T-cell (primary cell): Measurements from ENCODE around the gene TEX19. TPM values are rescaled to one million over a fixed set of nuclear protein-coding genes. Genes with fewer than 3 reads are reported as not detected.

Source experiments
- ATAC-seq, 4 experiments: fragments of 200-7000 bp in 3 of 4; fragments of 150-1000 bp in 1 of 4; cut with Tn5 transposase; replicated peaks in 1 of 4; 1 replicate in 3 of 4; 2 replicates in 1 of 4; pipeline ENCODE4 v1.10.0; 2021; ENCODE audit warnings: moderate library complexity in 3 of 4, mild to moderate bottlenecking in 2 of 4, moderate number of reproducible peaks in 1 of 4
- CTCF ChIA-PET, 2 donors: fragments of 300-600 bp; sonication (Branson Sonifier 250); formaldehyde crosslinking; loops; one replicate each; lab custom pipeline; 2022; ENCODE audit warnings: antibody characterized with exemption in 2 of 2; lab: Charles Lee
- POLR2A ChIA-PET, 2 donors: fragments of 300-600 bp; sonication (Branson Sonifier 250); formaldehyde crosslinking; loops; one replicate each; lab custom pipeline; 2022; ENCODE audit warnings: antibody characterized with exemption in 2 of 2; lab: Charles Lee
- DNase-seq, 35 experiments: peaks; one replicate each; pipeline versions ENCODE4 v3.0.0 to v3.0.0-alpha.2; 2013 to 2023
- H3K27ac ChIP-seq: one replicate; pipeline ENCODE4 v1.5.1; 2013; ENCODE audit warnings: low read length
- H3K27me3 ChIP-seq, 2 experiments: replicated peaks in 1 of 2; 1 replicate in 1 of 2; 2 replicates in 1 of 2; pipeline versions ENCODE4 v1.6.1 to v1.7.0; 2013; ENCODE audit warnings: low read length in 1 of 2, mixed read lengths in 1 of 2; ENCODE audit not compliant: control insufficient read depth in 2 of 2, insufficient read depth in 2 of 2; ENCODE audit errors: extremely low read depth in 1 of 2
- H3K36me3 ChIP-seq, 2 donors: 1 replicate in 1 of 2; 2 replicates in 1 of 2; pipeline versions ENCODE4 v1.6.1 to v1.7.0; 2013; ENCODE audit warnings: low read length in 1 of 2; ENCODE audit not compliant: control insufficient read depth in 2 of 2, insufficient read depth in 1 of 2; ENCODE audit errors: extremely low read depth in 1 of 2
- H3K4me1 ChIP-seq, 2 experiments: 1 replicate in 1 of 2; 2 replicates in 1 of 2; pipeline versions ENCODE4 v1.6.1 to v1.7.0; 2013; ENCODE audit warnings: low read length in 2 of 2, mixed read lengths in 1 of 2; ENCODE audit not compliant: insufficient read depth in 2 of 2, control insufficient read depth in 1 of 2; ENCODE audit errors: extremely low read depth in 1 of 2
- H3K4me3 ChIP-seq, 2 donors: 1 replicate in 1 of 2; 2 replicates in 1 of 2; pipeline versions ENCODE4 v1.5.1 to v1.7.0; 2013; ENCODE audit warnings: mild to moderate bottlenecking in 2 of 2, low read length in 1 of 2, moderate library complexity in 1 of 2; ENCODE audit not compliant: control insufficient read depth in 1 of 2; ENCODE audit errors: extremely low read depth in 1 of 2
- H3K9me3 ChIP-seq: 2 replicates; pipeline ENCODE4 v1.7.0; 2013
- H3K27ac Mint-ChIP-seq, 2 donors: one replicate each; pipeline ENCODE4 v1.8.0; 2020 to 2021; ENCODE audit warnings: mild to moderate bottlenecking in 2 of 2, mixed read lengths in 2 of 2
- H3K27me3 Mint-ChIP-seq, 2 donors: one replicate each; pipeline ENCODE4 v1.8.0; 2021 to 2022; ENCODE audit warnings: mixed read lengths in 2 of 2
- H3K36me3 Mint-ChIP-seq: one replicate; pipeline ENCODE4 v1.8.0; 2021; ENCODE audit warnings: mixed read lengths
- H3K4me1 Mint-ChIP-seq, 3 donors: one replicate each; pipeline ENCODE4 v1.8.0; 2020 to 2022; ENCODE audit warnings: mixed read lengths in 3 of 3, mild to moderate bottlenecking in 1 of 3
- H3K4me3 Mint-ChIP-seq, 3 donors: one replicate each; pipeline ENCODE4 v1.8.0; 2020 to 2022; ENCODE audit warnings: mild to moderate bottlenecking in 3 of 3, mixed read lengths in 3 of 3, moderate library complexity in 3 of 3
- H3K9me3 Mint-ChIP-seq, 3 donors: one replicate each; pipeline ENCODE4 v1.8.0; 2020 to 2022; ENCODE audit warnings: mixed read lengths in 3 of 3
- WGBS: methylation state at CpG from one replicate; pipeline ENCODE4 v1.1.5; 2013; ENCODE audit warnings: missing lambda C conversion rate; ENCODE audit not compliant: insufficient coverage; 5-methylcytosine and 5-hydroxymethylcytosine counted together
- total RNA-seq, 35 experiments: library from RNA in 6 of 35; stranded (reverse) in 6 of 35; fragments of 120-200 nt in 1 of 35; gene quantifications; one replicate each; pipeline versions ENCODE4 v1.2.1 to v1.2.4 and lab custom pipeline; 2013 to 2026

The TEX19 gene
- total RNA-seq, 5 donors from 2014 or later (not counting 1 experiment from before 2014, with no cell fraction given), result not detected

DNA sequence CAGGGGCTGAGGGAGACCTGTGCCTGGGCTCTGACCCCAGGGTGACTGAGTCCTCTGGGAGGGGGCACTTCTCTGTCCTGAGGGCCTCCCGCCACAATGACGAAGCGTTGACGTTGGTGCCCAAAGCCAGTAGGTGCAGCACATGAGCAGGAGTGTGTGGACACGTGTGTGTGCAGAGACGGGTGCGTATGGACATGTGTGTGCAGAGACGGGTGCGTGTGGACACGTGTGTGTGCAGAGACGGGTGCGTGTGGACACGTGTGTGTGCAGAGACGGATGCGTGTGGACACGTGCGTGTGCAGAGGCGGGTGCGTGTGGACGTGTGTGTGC lies 40.9 kb upstream of the TEX19 start:
- WGBS, result 97% methylated on average over 19 of the region's 20 CpGs
- POLR2A ChIA-PET, result no interaction called here
- peaks cover 10 to 75% of the 10 kb centered on the region in 2 experiments for H3K4me1 ChIP-seq
- peaks cover 0 to 18% of the 10 kb centered on the region in 2 experiments for H3K27me3 ChIP-seq
- H3K36me3 ChIP-seq, result peaks cover 4 to 16% of the 10 kb centered on the region in 2 donors
- no peak for DNase-seq
- Mint-ChIP-seq H3K4me1 (peaks cover 27 to 31% (median 28%) of the 10 kb centered on the region in 3 donors), H3K4me3 (no peak overlapping the region), H3K27me3 (no peaks in the 10 kb centered on the region), H3K27ac (no peak overlapping the region), H3K9me3 (no peaks in the 10 kb centered on the region), H3K36me3 (peaks cover 4% of the 10 kb centered on the region)
- H3K4me3 ChIP-seq, result no peak overlapping the region
- CTCF ChIA-PET, result interaction anchor here in 1 of 2 donors (1.1 to 1.3 kb wide), 2 partner anchors 16 to 21 kb away, joined by 3 to 4 read pairs; no protein-coding TSS in a partner anchor
- no peak overlapping the region for H3K27ac ChIP-seq
- no peaks in the 10 kb centered on the region for H3K9me3 ChIP-seq
- no peak for ATAC-seq

GRCh38 chr17:82318772-82319606 lies 40.1 kb upstream of the TEX19 start:
- DNase-seq, result no peak
- Mint-ChIP-seq H3K4me3 (no peak overlapping the region), H3K36me3 (no peaks in the 10 kb centered on the region)

DNA sequence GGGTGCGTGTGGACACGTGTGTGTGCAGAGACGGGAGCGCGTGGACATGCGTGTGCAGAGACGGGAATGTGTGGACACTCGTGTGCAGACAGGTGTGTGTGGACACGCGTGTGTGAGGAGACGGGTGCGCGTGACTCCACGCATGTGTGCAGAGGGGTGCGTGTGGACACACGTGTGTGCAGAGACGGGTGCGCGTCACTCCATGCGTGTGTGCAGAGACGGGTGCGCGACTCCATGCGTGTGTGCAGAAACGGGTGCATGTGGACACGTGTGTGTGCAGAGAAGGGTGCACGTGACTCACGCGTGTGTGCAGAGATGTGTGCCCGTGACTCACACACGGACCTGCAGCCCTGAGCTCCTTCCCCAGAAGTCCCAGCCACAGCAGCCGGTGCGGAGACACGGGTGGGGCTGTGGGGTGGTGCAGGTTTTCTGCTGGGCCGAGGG lies 39.4 kb upstream of the TEX19 start:
- Mint-ChIP-seq H3K4me1 (peaks cover 18 to 27% (median 23%) of the 10 kb centered on the region in 3 donors), H3K36me3 (no peaks in the 10 kb centered on the region), H3K27ac (peak overlapping the region in 1 of 2 donors; percentile 27), H3K27me3 (no peaks in the 10 kb centered on the region), H3K9me3 (no peaks in the 10 kb centered on the region), H3K4me3 (no peak overlapping the region)
- ATAC-seq (no peak), DNase-seq (no peak)
- peaks cover 0 to 4% of the 10 kb centered on the region in 2 donors for H3K36me3 ChIP-seq
- no peak overlapping the region for H3K4me3 ChIP-seq
- no peak overlapping the region for H3K27ac ChIP-seq
- H3K9me3 ChIP-seq, result no peaks in the 10 kb centered on the region
- WGBS, result 96% methylated on average over 32 of the region's 35 CpGs
- H3K4me1 ChIP-seq, result peaks cover 12 to 68% of the 10 kb centered on the region in 2 experiments
- H3K27me3 ChIP-seq, result peaks cover 0 to 16% of the 10 kb centered on the region in 2 experiments
- CTCF ChIA-PET, result no interaction called here
- POLR2A ChIA-PET, result no interaction called here

More at GRCh38 chr17:82318772-82319606, 40.1 kb upstream of the TEX19 start:
- POLR2A ChIA-PET, result no interaction called here
- H3K36me3 ChIP-seq, result peaks cover 0 to 10% of the 10 kb centered on the region in 2 donors
- 98% methylated on average over 76 of the region's 76 CpGs for WGBS
- Mint-ChIP-seq H3K27me3 (no peaks in the 10 kb centered on the region), H3K4me1 (peaks cover 18 to 26% (median 25%) of the 10 kb centered on the region in 3 donors), H3K9me3 (no peaks in the 10 kb centered on the region), H3K27ac (no peak overlapping the region)
- CTCF ChIA-PET, result no interaction called here
- peaks cover 0 to 18% of the 10 kb centered on the region in 2 experiments for H3K27me3 ChIP-seq
- H3K4me3 ChIP-seq, result no peak overlapping the region
- peaks cover 12 to 73% of the 10 kb centered on the region in 2 experiments for H3K4me1 ChIP-seq
- H3K9me3 ChIP-seq, result no peaks in the 10 kb centered on the region
- H3K27ac ChIP-seq, result no peak overlapping the region
- ATAC-seq, result no peak

DNA sequence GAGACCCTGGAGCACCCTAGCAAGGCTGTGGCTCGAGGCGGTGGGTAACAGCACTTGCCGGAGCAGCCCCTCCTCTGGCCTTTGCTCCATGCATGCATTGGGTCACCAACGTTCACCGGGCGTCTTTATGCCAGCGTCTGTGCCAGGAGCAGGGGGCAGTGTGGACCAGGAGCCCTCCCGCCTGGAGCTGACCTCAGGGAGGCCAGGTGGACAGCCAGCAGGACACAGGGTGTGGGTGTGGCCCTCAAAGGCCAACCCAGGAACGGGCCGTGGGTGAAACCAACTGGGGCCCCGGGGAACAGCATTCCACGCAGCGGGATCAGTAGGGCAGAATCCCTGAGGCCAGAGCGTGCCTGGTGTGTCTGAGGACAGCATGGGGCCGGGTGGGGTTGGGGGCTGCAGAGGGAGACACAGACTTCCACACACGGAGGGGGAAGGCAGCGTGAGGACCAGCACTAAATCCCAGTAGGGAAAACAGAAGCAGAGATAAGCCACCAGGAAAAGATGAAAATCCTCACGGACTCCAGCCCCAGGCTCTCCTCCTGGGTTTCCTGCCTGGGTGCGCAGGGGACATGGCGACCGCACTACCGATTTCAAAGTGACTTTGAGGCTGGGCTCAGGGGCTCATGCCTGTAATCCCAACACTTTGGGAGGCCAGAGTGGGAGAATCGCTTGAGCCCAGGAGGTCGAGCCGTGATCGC lies 38.8 kb upstream of the TEX19 start:
- Mint-ChIP-seq H3K27ac (peak overlapping the region in 1 of 2 donors; percentile 27), H3K4me1 (peaks cover 24 to 33% (median 25%) of the 10 kb centered on the region in 3 donors), H3K4me3 (peak overlapping the region in 2 of 3 donors; percentile 36 to 75), H3K36me3 (no peaks in the 10 kb centered on the region), H3K27me3 (no peaks in the 10 kb centered on the region), H3K9me3 (no peaks in the 10 kb centered on the region)
- no peaks in the 10 kb centered on the region for H3K9me3 ChIP-seq
- no peak overlapping the region for H3K27ac ChIP-seq
- H3K36me3 ChIP-seq, result no peaks in the 10 kb centered on the region
- peaks cover 0 to 17% of the 10 kb centered on the region in 2 experiments for H3K27me3 ChIP-seq
- ChIA-PET CTCF (interaction anchor here in 1 of 2 donors (0.6 to 1.0 kb wide), 5 partner anchors 20 to 76 kb away, joined by 3 to 5 read pairs (median 3); no protein-coding TSS in a partner anchor), POLR2A (interaction anchor here in 1 of 2 donors (1.0 kb wide), 1 partner anchor 23 kb away, joined by 4 read pairs; no protein-coding TSS in a partner anchor)
- 91% methylated on average over 22 of the region's 26 CpGs for WGBS
- ATAC-seq, result no peak
- H3K4me1 ChIP-seq, result peaks cover 12 to 68% of the 10 kb centered on the region in 2 experiments
- no peak for DNase-seq
- no peak overlapping the region for H3K4me3 ChIP-seq

GRCh38 chr17:82320956-82321927 lies 37.8 kb upstream of the TEX19 start:
- Histone ChIP-seq H3K9me3 (no peaks in the 10 kb centered on the region), H3K27ac (peak overlapping the region; percentile 28), H3K27me3 (peaks cover 0 to 18% of the 10 kb centered on the region in 2 experiments), H3K36me3 (no peaks in the 10 kb centered on the region), H3K4me3 (peak overlapping the region; percentile 37 to 47), H3K4me1 (peaks cover 12 to 62% of the 10 kb centered on the region in 2 experiments)
- WGBS, result 31% methylated on average over 52 of the region's 65 CpGs
- Mint-ChIP-seq H3K27ac (peak overlapping the region; percentile 81 to 82), H3K9me3 (no peaks in the 10 kb centered on the region), H3K4me3 (peak overlapping the region; percentile 75 to 77 (median 76)), H3K4me1 (peaks cover 15 to 24% (median 19%) of the 10 kb centered on the region in 3 donors), H3K27me3 (no peaks in the 10 kb centered on the region), H3K36me3 (no peaks in the 10 kb centered on the region)
- peak; percentile 23 to 68 (median 35) for ATAC-seq
- ChIA-PET CTCF (interaction anchor here in 1 of 2 donors (0.6 to 1.5 kb wide), 6 partner anchors 19 to 77 kb away, joined by 3 to 5 read pairs (median 4); no protein-coding TSS in a partner anchor), POLR2A (interaction anchor here in 1 of 2 donors (1.0 kb wide), 1 partner anchor 23 kb away, joined by 4 read pairs; no protein-coding TSS in a partner anchor)
- DNase-seq, result peak in 34 of 35 experiments; percentile 64 to 92 (median 79)
